Fibroblast of lung (primary cell): ENCODE measurements around the gene TMX4. TPM values are rescaled to one million over a fixed set of nuclear protein-coding genes. Genes with fewer than 3 reads are reported as not detected.
A peak's percentile ranks its signal among the peaks of the same experiment; 100 is the strongest.

Experiments used
- DNase-seq, 2 donors: peaks; one replicate each; pipeline versions ENCODE4 v3.0.0 to v3.0.0-alpha.2; 2010; ENCODE audit warnings: low read depth in 2 of 2
- H2AFZ ChIP-seq: 2 replicates; pipeline ENCODE4 v1.5.1; 2012; ENCODE audit warnings: low read length, control low read depth, inconsistent platforms
- H3K27ac ChIP-seq: 2 replicates; pipeline ENCODE4 v1.5.1; 2011; ENCODE audit warnings: low read length, control low read depth; ENCODE audit not compliant: insufficient read depth
- H3K27me3 ChIP-seq: 2 replicates; pipeline ENCODE4 v1.5.1; 2011; ENCODE audit warnings: mild to moderate bottlenecking, low read length; ENCODE audit not compliant: control insufficient read depth, insufficient read depth
- H3K36me3 ChIP-seq: 2 replicates; pipeline ENCODE4 v1.5.1; 2011; ENCODE audit warnings: low read length; ENCODE audit not compliant: control insufficient read depth, insufficient read depth
- H3K4me1 ChIP-seq: 2 replicates; pipeline ENCODE4 v1.5.1; 2011; ENCODE audit warnings: low read length; ENCODE audit not compliant: control insufficient read depth, insufficient read depth; ENCODE audit errors: extremely low read depth
- H3K4me2 ChIP-seq: 2 replicates; pipeline ENCODE4 v1.5.1; 2011; ENCODE audit warnings: low read length, control low read depth; ENCODE audit not compliant: insufficient read depth; ENCODE audit errors: extremely low read depth
- H3K4me3 ChIP-seq, 4 experiments: fragments of 200-600 bp in 1 of 4; sonication (generic) in 1 of 4; replicated peaks in 1 of 4; 2 replicates each; pipeline ENCODE4 v1.5.1; 2011 to 2016; ENCODE audit warnings: low read length in 4 of 4, low read depth in 3 of 4, mild to moderate bottlenecking in 3 of 4, control low read depth in 2 of 4, inconsistent platforms in 1 of 4, mixed read lengths in 1 of 4; ENCODE audit not compliant: insufficient read depth in 1 of 4; ENCODE audit errors: control extremely low read depth in 1 of 4
- H3K79me2 ChIP-seq: 2 replicates; pipeline ENCODE4 v1.5.1; 2012; ENCODE audit warnings: mild to moderate bottlenecking, low read length, inconsistent platforms; ENCODE audit not compliant: control insufficient read depth, insufficient read depth
- H3K9ac ChIP-seq: 2 replicates; pipeline ENCODE4 v1.5.1; 2011; ENCODE audit warnings: mild to moderate bottlenecking, low read length, control low read depth; ENCODE audit not compliant: insufficient read depth
- H3K9me3 ChIP-seq: 2 replicates; pipeline ENCODE4 v1.5.1; 2012; ENCODE audit warnings: low read depth, low read length; ENCODE audit not compliant: control insufficient read depth, insufficient read depth
- H4K20me1 ChIP-seq: 2 replicates; pipeline ENCODE4 v1.5.1; 2011; ENCODE audit warnings: low read length; ENCODE audit not compliant: control insufficient read depth, insufficient read depth; ENCODE audit errors: extremely low read depth
- CTCF ChIP-seq, 2 donors: IDR thresholded peaks in 1 of 2; conservative IDR thresholded peaks in 1 of 2; 1 replicate in 1 of 2; 2 replicates in 1 of 2; pipeline ENCODE4 v1.5.1; 2011 to 2012; ENCODE audit warnings: low read length in 2 of 2, control low read depth in 1 of 2, inconsistent platforms in 1 of 2, low read depth in 1 of 2, mild to moderate bottlenecking in 1 of 2
- EZH2 ChIP-seq: IDR thresholded peaks from 2 replicates; pipeline ENCODE4 v1.5.1; 2012; ENCODE audit warnings: low read length, control low read depth, mild to moderate bottlenecking; ENCODE audit errors: missing control alignments
- polyA plus RNA-seq, 2 donors: library from polyadenylated mRNA; depleted of rRNA in 1 of 2; stranded (reverse) in 1 of 2; unstranded in 1 of 2; fragments of >200 nt; gene quantifications; 2 replicates each; pipeline ENCODE4 v1.2.1, GENCODE V29; 2011 to 2012; ENCODE audit warnings: missing spikeins in 1 of 2
- total RNA-seq: library from RNA; depleted of rRNA; stranded (reverse); fragments of >200 nt; gene quantifications from 2 replicates; pipeline ENCODE4 v1.2.1, GENCODE V29; 2014

TMX4 gene
- total and polyA plus RNA-seq, 2 donors (not counting 1 experiment from before 2014, with no cell fraction given): 20.5 to 21.2 TPM

- Histone ChIP-seq H3K27me3 (no peaks in the 10 kb centered on the region), H2AFZ (no peak overlapping the region), H3K9ac (no peak overlapping the region), H4K20me1 (no peaks in the 10 kb centered on the region), H3K4me3 (no peak overlapping the region), H3K36me3 (no peaks in the 10 kb centered on the region), H3K4me1 (peaks cover 6% of the 10 kb centered on the region), H3K9me3 (no peaks in the 10 kb centered on the region), H3K27ac (no peak overlapping the region), H3K4me2 (no peak overlapping the region), H3K79me2 (no peaks in the 10 kb centered on the region)
- DNase-seq: no peak
- no peak for TF ChIP-seq CTCF (conservative IDR thresholded peaks at IDR 0.05 in 1 of 2, IDR thresholded peaks at IDR 0.05 in 1 of 2; ENCODE audit: low read depth in 1 of 2, low read length in 2 of 2)
Measured at GRCh38 chr20:8065691-8066090, 46.1 kb upstream of the TMX4 start.

- H3K27ac ChIP-seq: peak overlapping the region; percentile 8
Measured at GRCh38 chr20:8062756-8063155, 43.2 kb upstream of the TMX4 start.

GRCh38 chr20:8061861-8062518 lies 42.4 kb upstream of the TMX4 start:
- H3K27ac ChIP-seq: no peak overlapping the region

More at GRCh38 chr20:8062756-8063155, 43.2 kb upstream of the TMX4 start:
- peak; percentile 51 to 64 for DNase-seq
- peak overlapping the region; percentile 65 for H2AFZ ChIP-seq
- no peak overlapping the region for H3K9ac ChIP-seq
- no peak overlapping the region for H3K4me3 ChIP-seq
- peak overlapping the region; percentile 32 for H3K4me2 ChIP-seq
- peaks cover 6% of the 10 kb centered on the region for H3K4me1 ChIP-seq
- H4K20me1 ChIP-seq: no peaks in the 10 kb centered on the region
- H3K27me3 ChIP-seq: no peaks in the 10 kb centered on the region
- TF ChIP-seq CTCF (conservative IDR thresholded peaks at IDR 0.05 in 1 of 2, IDR thresholded peaks at IDR 0.05 in 1 of 2; ENCODE audit: low read depth in 1 of 2, low read length in 2 of 2) (no peak), EZH2 (no peak)
- no peaks in the 10 kb centered on the region for H3K9me3 ChIP-seq
- no peaks in the 10 kb centered on the region for H3K36me3 ChIP-seq
- no peaks in the 10 kb centered on the region for H3K79me2 ChIP-seq

More at GRCh38 chr20:8061861-8062518, 42.4 kb upstream of the TMX4 start:
- Histone ChIP-seq H3K4me1 (peaks cover 6% of the 10 kb centered on the region), H4K20me1 (no peaks in the 10 kb centered on the region), H3K9me3 (no peaks in the 10 kb centered on the region), H3K4me2 (peak overlapping the region; percentile 32), H3K9ac (no peak overlapping the region), H3K27me3 (no peaks in the 10 kb centered on the region), H2AFZ (no peak overlapping the region), H3K79me2 (no peaks in the 10 kb centered on the region), H3K4me3 (no peak overlapping the region), H3K36me3 (no peaks in the 10 kb centered on the region)
- no peak for DNase-seq
- TF ChIP-seq EZH2 (no peak), CTCF (conservative IDR thresholded peaks at IDR 0.05 in 1 of 2, IDR thresholded peaks at IDR 0.05 in 1 of 2; ENCODE audit: low read depth in 1 of 2, low read length in 2 of 2) (no peak)
